H1 (cell line): ENCODE measurements around the gene MR1. TPM values are rescaled to one million over a fixed set of nuclear protein-coding genes. Genes with fewer than 3 reads are reported as not detected.

ENCODE experiments used
- CBX8 ChIP-seq: fragments of 300-800, 300-1000 bp; sonication (generic); IDR thresholded peaks from 2 replicates; pipeline ENCODE4 v1.7.1; 2016; ENCODE audit warnings: low read depth, low read length, borderline replicate concordance
- CEBPB ChIP-seq: IDR thresholded peaks from 2 replicates; pipeline ENCODE4 v1.6.1; 2012; ENCODE audit warnings: low read depth, low read length
- CTCF ChIP-seq, 3 experiments: IDR thresholded peaks; 1 replicate in 2 of 3; 2 replicates in 1 of 3; pipeline versions ENCODE4 v1.5.1 to v1.6.1; 2011; ENCODE audit warnings: low read length in 3 of 3, mild to moderate bottlenecking in 3 of 3, inconsistent platforms in 2 of 3, low read depth in 1 of 3, moderate library complexity in 1 of 3; ENCODE audit not compliant: insufficient read depth in 1 of 3; ENCODE audit errors: control extremely low read depth in 1 of 3
- JUND ChIP-seq: IDR thresholded peaks from 2 replicates; pipeline ENCODE4 v1.6.1; 2011; ENCODE audit warnings: mild to moderate bottlenecking, improper control_type of control experiment, low read length
- KDM1A ChIP-seq: fragments of 200-600, 300-600 bp; sonication (generic); IDR thresholded peaks from 2 replicates; pipeline ENCODE4 v1.7.1; 2016; ENCODE audit warnings: mild to moderate bottlenecking, low read length, borderline replicate concordance
- MAFK ChIP-seq: IDR thresholded peaks from 2 replicates; pipeline ENCODE4 v1.6.1; 2012; ENCODE audit warnings: low read depth, mild to moderate bottlenecking, improper control_type of control experiment, low read length
- SIX5 ChIP-seq: IDR thresholded peaks from 2 replicates; pipeline ENCODE4 v1.6.1; 2011; ENCODE audit warnings: mild to moderate bottlenecking, low read depth, low read length
- ZNF274 ChIP-seq: IDR thresholded peaks from 2 replicates; pipeline ENCODE4 v1.7.0; 2012; ENCODE audit warnings: low read length, borderline replicate concordance; ENCODE audit errors: extremely low read depth
- polyA plus RNA-seq, 7 experiments: library from polyadenylated mRNA; depleted of rRNA in 3 of 7; stranded (reverse) in 5 of 7; unstranded in 2 of 7; fragments of >200 nt in 5 of 7; fragments of 200-250 nt in 2 of 7; gene quantifications; 1 replicate in 5 of 7; 2 replicates in 1 of 7; 4 replicates in 1 of 7; pipeline versions ENCODE4 v1.2.1 to v1.2.3, GENCODE V29; 2011 to 2013; ENCODE audit warnings: missing spikeins in 2 of 7, mixed read lengths in 2 of 7
- total RNA-seq: library from RNA; stranded (reverse); fragmentation: NEBNext Ultra II Directional; extraction: Animal tissue kit (Norgen Biotek cat#: 25700); gene quantifications from 2 replicates; pipeline ENCODE4 v1.2.1, GENCODE V29; 2021

MR1 gene
- total and polyA plus RNA-seq, 2 of the 8 experiments (the other 6 are each of a cell fraction or from before 2014, with no cell fraction given), result 0.09 TPM; not detected in 1

- no peak for TF ChIP-seq JUND
- no peak for TF ChIP-seq CTCF (IDR thresholded peaks at IDR 0.05; ENCODE audit: control extremely low read depth in 1 of 3, insufficient read depth in 1 of 3, low read depth in 1 of 3, low read length in 3 of 3)
- TF ChIP-seq CEBPB, result no peak
- TF ChIP-seq ZNF274, result no peak
- TF ChIP-seq KDM1A, result no peak
- no peak for TF ChIP-seq CBX8
- TF ChIP-seq MAFK, result no peak
- no peak for TF ChIP-seq SIX5
Observed at GRCh38 chr1:181037386-181037785, 3.6 kb downstream of the MR1 start (continued).
